Suprapubic skin (tissue), 3 donors: Measurements from ENCODE around the gene ZYG11A.

Experiments used
- CTCF ChIP-seq, 2 donors: fragments of 200-600 bp in 1 of 2; fragments of 450-650 bp in 1 of 2; sonication (generic) in 1 of 2; IDR thresholded peaks; one replicate each; pipeline ENCODE4 v1.5.1; 2016 to 2019; ENCODE audit warnings: antibody characterized with exemption in 2 of 2, mild to moderate bottlenecking in 1 of 2, moderate library complexity in 1 of 2
- POLR2AphosphoS5 ChIP-seq, 3 donors: sonication (generic); formaldehyde crosslinking; IDR thresholded peaks; one replicate each; pipeline ENCODE4 v1.6.1; 2017; ENCODE audit warnings: antibody characterized with exemption in 3 of 3

- TF ChIP-seq POLR2AphosphoS5 (IDR thresholded peaks at IDR 0.05) (no peak), CTCF (IDR thresholded peaks at IDR 0.05) (no peak)
Observed at GRCh38 chr1:52900402-52900801, 57.8 kb downstream of the ZYG11A start.
